Endothelial cell of umbilical vein (primary cell): Measurements from ENCODE around the gene CTLA4.

Experiments
- CTCF ChIP-seq, 2 donors: IDR thresholded peaks; 1 replicate in 1 of 2; 2 replicates in 1 of 2; pipeline ENCODE4 v1.5.1; 2011; ENCODE audit warnings: low read length in 2 of 2, mild to moderate bottlenecking in 2 of 2, moderate library complexity in 2 of 2, control low read depth in 1 of 2, inconsistent platforms in 1 of 2, low read depth in 1 of 2; ENCODE audit not compliant: insufficient read depth in 1 of 2; ENCODE audit errors: extremely low read depth in 1 of 2
- EZH2 ChIP-seq: IDR thresholded peaks from 2 replicates; pipeline ENCODE4 v1.6.1; 2012; ENCODE audit warnings: borderline replicate concordance, low read depth, mild to moderate bottlenecking, moderate library complexity, low read length, inconsistent platforms; ENCODE audit not compliant: severe bottlenecking
- FOS ChIP-seq: IDR thresholded peaks from 2 replicates; pipeline ENCODE4 v1.6.1; 2011; ENCODE audit warnings: mild to moderate bottlenecking, low read length, moderate library complexity, borderline replicate concordance; ENCODE audit not compliant: insufficient read depth
- GATA2 ChIP-seq: IDR thresholded peaks from 2 replicates; pipeline ENCODE4 v1.7.0; 2011; ENCODE audit warnings: low read depth, mild to moderate bottlenecking, moderate library complexity, mixed read lengths, low read length; ENCODE audit not compliant: insufficient read length, insufficient read depth
- JUN ChIP-seq: IDR thresholded peaks from 2 replicates; pipeline ENCODE4 v1.6.1; 2011; ENCODE audit warnings: borderline replicate concordance, low read depth; ENCODE audit not compliant: insufficient read length, insufficient read depth
- MYC ChIP-seq: IDR thresholded peaks from one replicate; pipeline ENCODE4 v1.6.1; 2011; ENCODE audit warnings: mild to moderate bottlenecking, low read depth, low read length
- POLR2A ChIP-seq: IDR thresholded peaks from 2 replicates; pipeline ENCODE4 v1.6.1; 2012; ENCODE audit warnings: low read depth, mild to moderate bottlenecking, control low read depth, low read length
- POLR2AphosphoS5 ChIP-seq: IDR thresholded peaks from 2 replicates; pipeline ENCODE4 v1.6.1; 2012; ENCODE audit warnings: low read depth, mild to moderate bottlenecking, control low read depth, low read length, moderate library complexity; ENCODE audit not compliant: insufficient read depth
- TF ChIP-seq, protein P1 (sequence below): IDR thresholded peaks from 2 replicates; pipeline ENCODE4 v1.6.1; 2011; ENCODE audit not compliant: insufficient read depth, insufficient read length

DNA sequence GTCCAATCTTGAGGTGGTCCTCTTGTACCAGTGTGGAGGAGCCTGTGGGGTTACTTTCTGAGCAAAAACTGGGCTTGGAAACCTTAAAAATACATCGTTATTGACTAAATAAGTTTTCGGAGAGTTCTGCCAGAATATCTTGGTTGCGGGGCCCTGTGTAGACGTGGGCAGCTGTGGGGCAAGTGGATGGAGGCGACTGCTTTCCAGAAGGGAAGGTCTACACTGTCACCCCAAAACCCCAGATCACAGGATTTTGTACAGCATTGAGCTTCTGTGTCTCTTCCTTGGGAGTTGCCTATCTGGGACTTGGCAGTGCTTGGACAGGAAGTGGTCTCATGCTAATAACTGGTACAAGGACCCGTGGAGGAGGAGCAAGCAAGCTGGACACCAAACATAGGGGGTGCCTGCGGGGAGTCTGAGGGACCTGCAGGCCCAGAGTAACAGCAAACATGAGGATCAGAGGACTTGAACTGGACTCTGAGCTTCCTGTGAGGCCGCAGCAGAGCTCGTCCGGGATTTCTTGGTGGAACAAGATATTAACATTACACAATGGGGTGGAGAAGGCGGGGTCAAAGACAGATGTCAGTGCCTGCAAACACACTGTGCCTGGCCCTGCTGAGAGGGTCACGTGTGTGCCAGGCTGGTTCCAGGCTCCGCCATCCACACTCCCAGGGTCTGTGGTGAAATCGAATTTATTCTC is 48.0 kb upstream of the CTLA4 start:
- TF ChIP-seq JUN (no peak), POLR2A (no peak), CTCF (IDR thresholded peaks at IDR 0.05; ENCODE audit: extremely low read depth in 1 of 2, insufficient read depth in 1 of 2, low read depth in 1 of 2, low read length in 2 of 2) (no peak), POLR2AphosphoS5 (no peak), EZH2 (no peak), MYC (no peak), GATA2 (no peak), FOS (no peak)
- TF ChIP-seq, protein P1, sequence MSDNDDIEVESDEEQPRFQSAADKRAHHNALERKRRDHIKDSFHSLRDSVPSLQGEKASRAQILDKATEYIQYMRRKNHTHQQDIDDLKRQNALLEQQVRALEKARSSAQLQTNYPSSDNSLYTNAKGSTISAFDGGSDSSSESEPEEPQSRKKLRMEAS, result no peak
